ENCODE data around the gene ASPSCR1.

ASPSCR1 gene

DNA sequence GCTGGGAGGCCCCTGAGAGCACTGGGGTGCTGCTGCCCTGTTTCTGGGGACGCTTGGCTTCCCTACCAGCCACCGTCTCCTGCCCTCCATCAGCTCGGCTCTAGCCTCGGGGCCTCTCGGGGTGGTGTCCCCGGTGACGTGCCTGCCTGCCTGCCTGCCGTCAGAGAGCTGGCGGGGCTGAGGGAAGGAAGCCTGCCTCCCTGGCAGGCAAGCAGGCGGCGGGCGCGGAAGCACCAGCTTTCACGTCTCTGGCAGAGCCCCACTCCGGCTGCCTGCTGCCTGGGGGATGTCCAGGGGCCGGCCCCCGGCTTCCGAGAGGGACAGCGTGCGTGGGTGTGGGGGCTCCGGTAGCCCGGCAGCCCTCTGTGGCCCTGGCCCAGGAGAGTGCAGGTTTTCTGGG lies 35.9 kb downstream of the ASPSCR1 start:
- DNase-seq (ENCODE audit: low read depth) = no peak

- DNase-seq (ENCODE audit: low read depth) = no peak
Observed at GRCh38 chr17:82013772-82014321, 36.4 kb downstream of the ASPSCR1 start.

DNA sequence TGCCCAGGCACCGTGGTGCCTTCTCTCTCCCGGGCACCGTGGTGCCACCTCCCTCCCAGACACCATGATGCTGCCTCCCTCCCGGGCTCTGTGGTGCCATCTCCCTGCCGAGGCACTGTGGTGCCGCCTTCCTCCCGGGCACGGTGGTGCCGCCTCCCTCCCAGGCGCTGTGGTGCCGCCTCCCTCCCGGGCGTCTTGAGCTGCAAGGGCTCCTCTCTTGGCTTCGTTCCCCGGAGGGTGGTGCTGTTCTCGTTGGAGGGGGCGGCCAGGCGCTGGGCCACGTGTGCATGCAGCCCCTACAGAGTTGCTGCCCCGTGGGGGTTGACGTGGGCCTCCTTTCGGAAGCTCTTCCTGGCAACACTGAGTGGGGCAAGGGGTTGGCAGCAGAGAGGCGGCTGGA lies 37.0 kb downstream of the ASPSCR1 start:
- DNase-seq (ENCODE audit: low read depth) = no peak

DNA sequence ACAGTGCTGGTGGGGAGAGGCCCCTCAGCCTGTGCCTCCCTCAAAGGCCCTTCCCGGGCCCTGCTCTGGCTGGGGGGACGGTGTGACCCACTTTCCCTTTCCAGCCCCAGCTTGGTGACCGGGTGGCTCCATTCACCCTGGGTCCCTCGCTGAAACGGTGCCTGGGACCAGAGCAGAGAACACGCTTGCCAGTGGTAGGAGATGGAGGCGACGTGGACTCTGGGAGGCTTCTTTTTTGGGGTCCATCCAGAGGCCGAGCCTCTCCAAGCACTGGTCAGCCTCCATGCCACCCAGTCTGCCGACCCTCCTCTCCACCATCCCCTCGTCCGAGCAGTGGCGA lies 37.5 kb downstream of the ASPSCR1 start:
- DNase-seq (ENCODE audit: low read depth) = no peak

GRCh38 chr17:82015311-82015971 lies 38.0 kb downstream of the ASPSCR1 start:
- no peak for DNase-seq (ENCODE audit: low read depth)

- DNase-seq (ENCODE audit: low read depth) = no peak
Observed at GRCh38 chr17:82016061-82016874, 38.8 kb downstream of the ASPSCR1 start.

GRCh38 chr17:82016875-82017459 lies 39.5 kb downstream of the ASPSCR1 start:
- no peak for DNase-seq (ENCODE audit: low read depth)

GRCh38 chr17:82017612-82018151 lies 40.3 kb downstream of the ASPSCR1 start:
- no peak for DNase-seq (ENCODE audit: low read depth)

- DNase-seq (ENCODE audit: low read depth) = no peak
Observed at GRCh38 chr17:82018152-82018988, 40.9 kb downstream of the ASPSCR1 start.

- no peak for DNase-seq (ENCODE audit: low read depth)
Observed at GRCh38 chr17:82018989-82019689, 41.7 kb downstream of the ASPSCR1 start.

- DNase-seq (ENCODE audit: low read depth) = peak; percentile 41
Observed at GRCh38 chr17:82019690-82020571, 42.5 kb downstream of the ASPSCR1 start.

DNA sequence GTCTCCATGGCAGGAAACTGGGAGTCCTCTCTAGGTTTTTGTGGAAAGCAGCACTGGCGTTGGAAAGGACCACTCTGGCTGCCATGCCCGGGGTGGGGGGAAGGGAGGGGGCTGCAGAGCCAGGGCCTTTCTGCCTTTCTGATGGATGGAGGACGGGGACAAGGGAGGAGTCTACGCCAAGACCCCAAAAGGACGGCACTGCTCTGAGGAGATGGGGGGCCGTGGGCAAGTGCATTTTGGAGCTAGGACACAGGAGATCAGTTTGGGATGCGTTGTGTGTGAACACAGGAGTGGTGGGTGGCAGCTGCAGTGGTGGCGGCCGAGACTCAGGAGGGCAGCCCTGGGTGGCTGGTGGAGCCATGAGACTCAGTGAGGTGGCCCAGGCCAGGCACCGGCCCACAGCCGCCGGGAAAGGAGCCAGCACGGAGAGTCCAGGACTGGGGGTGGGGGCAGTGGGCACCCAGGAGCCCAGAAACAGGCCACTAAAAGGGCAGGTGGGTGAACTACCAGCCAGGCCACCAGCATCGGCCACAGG lies 43.2 kb downstream of the ASPSCR1 start:
- no peak for DNase-seq (ENCODE audit: low read depth)

DNA sequence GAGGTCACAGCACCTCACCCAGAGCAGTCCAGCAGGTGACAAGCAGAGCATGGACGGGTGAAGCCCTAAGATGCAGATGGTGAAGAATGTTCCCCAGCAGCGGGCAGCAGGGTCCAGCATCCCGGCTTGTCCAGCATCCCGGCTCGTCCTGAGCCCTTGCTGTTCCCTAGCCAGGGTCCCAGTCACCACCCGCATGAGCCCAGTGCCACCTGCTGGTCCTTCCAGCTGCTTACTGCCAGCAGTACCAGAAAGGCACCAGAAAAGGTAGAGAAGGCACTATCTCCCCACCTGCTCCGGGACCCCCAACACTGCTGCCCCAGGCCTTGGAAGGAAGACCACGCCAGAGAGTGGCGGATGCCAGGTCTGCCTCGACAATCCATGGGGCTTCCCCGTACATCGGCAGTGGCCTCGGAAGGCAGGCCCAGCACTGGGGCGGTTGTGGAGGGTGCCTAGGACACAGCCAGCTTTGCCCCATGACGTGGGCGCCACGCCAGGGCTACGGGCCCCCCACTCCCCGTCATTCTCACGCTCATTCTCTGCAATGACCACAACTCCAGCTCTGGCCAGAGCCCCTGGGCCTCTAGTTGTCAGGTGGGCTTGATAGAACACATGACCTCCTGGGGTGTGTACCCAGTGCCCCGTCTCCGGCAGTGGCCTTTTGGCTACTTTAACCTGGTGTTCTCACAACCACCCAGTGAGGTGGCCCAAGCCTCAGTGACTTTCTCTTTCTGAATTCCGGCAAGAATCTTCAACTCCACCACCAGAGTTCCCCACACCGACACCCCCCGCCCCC lies 43.9 kb downstream of the ASPSCR1 start:
- peak; percentile 28 for DNase-seq (ENCODE audit: low read depth)

DNA sequence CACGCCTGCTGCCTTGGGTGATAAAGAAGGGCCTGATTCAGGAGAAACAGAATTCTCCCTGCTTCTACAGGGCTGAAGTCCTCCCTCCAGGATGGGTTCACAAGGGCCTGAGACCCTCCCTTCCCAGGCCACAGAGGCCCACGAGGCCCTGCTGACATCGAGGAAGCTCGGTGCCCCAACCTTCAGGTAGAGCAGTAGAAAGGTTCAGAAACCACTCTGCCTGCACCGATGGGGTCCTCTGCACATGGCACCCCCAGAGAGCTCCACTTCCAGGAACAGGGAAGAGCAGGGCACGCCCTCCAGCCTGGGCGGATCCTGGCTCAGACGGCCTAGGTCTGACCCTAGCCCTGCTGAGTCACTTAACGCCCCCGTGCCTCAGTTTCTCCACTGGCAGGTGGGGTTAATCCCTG lies 44.5 kb downstream of the ASPSCR1 start:
- no peak for DNase-seq (ENCODE audit: low read depth)

- DNase-seq (ENCODE audit: low read depth) = no peak
Observed at GRCh38 chr17:82022310-82022980, 45.0 kb downstream of the ASPSCR1 start, which contains the start of gene CENPX. Gene CENPX (minus strand): TSS chr17:82022878. CDS start chr17:82022861, 17 bp downstream.

DNA sequence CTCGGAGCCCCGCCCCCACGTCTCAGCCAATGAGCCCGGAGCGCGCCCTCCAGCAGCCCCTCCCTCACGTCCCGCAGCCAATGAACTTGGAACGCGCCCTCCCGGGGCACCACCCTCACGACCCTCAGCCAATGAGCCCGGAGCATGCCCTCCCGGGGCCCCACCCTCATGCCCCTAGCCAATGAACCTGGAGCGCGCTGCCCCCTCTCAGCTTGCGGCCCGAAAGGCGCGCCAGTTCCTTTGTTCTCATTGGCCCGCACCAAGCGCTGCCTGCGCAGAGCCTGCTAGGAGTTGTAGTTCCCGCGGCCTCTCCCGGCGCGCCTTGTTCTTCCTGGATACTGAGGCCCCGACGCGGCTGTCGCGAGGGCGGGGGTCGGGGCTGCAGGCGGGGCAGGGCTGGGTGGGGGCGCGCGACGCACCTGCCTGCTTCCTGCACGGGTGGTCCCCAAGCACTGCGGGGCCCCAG lies 45.6 kb downstream of the ASPSCR1 start, which contains the start of gene LRRC45:
LRRC45 (plus strand) TSS at position 325 of the 466 bp plus-strand sequence. CDS start 339 bp downstream, outside the sequence.
- peak; percentile 100 for DNase-seq (ENCODE audit: low read depth)

DNA sequence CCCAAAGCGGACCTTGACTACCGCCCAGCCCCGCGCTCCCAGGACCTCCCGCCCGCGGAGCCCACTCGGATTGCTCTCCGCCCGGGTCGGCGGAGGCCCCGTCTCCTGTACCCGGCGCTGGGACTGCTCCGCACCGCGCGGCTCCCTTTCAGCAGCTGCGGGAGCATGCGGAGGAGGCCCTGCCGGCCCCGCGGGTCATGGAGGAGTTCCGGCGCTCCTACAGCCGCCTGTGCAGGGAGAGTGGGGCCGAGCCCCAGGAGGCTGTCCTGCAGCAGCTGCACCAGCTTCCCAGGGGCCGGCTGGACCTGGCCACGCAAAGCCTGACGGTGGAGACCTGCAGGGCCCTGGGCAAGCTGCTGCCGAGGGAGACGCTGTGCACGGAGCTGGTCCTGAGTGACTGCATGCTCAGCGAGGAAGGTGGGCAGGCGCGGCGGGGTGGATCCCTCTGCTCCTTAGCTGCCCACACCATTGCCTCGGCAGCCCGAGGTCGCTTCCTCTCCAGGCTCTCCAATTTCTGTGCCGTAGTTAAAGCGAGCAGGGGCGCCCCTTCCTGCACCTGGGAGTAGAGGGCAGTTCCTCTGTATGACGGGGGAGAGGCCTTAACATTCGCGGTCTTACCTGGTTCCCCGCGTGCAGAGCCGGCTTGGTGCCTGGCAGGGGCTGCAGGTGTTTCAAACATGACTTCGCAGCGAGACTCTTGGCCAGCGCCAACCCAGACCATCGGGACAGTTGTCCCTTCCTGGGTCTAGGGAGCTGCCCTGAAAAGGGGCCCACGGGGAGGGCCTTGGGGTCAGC lies 46.2 kb downstream of the ASPSCR1 start:
- peak; percentile 15 for DNase-seq (ENCODE audit: low read depth)
